ENCODE measurements around the gene ETV7.

The ETV7 gene

DNA sequence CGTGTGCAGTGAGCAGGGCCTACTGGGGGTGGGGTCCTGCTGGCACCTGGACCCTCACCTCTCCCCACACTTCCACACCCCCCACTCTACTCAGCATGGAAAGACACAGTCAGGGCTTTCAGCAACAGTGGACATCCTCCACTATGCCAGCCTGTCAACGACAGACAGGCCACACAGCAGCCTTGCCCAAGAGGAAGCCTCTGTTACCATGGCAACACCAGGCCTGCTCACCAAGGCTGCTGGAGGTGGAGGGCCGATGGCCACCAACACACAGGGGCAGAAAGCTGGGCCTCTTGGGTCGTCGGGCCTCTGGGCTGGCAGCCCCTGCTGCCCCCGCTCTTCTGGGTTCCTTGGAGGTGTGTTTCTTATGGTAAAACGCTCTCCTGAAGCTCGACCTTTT lies 64.4 kb downstream of the ETV7 start:
- H3K36me3 Mint-ChIP-seq (ENCODE audit: low read depth) = no peaks in the 10 kb centered on the region
- no peaks in the 10 kb centered on the region for H3K9me3 Mint-ChIP-seq
- peaks cover 9% of the 10 kb centered on the region for H3K27me3 Mint-ChIP-seq (ENCODE audit: low read depth)
- no peak overlapping the region for H3K4me3 Mint-ChIP-seq
- no peak overlapping the region for H3K27ac Mint-ChIP-seq
- no peaks in the 10 kb centered on the region for H3K4me1 Mint-ChIP-seq (ENCODE audit: low read depth)
- no peak for DNase-seq (ENCODE audit: low spot score)

DNA sequence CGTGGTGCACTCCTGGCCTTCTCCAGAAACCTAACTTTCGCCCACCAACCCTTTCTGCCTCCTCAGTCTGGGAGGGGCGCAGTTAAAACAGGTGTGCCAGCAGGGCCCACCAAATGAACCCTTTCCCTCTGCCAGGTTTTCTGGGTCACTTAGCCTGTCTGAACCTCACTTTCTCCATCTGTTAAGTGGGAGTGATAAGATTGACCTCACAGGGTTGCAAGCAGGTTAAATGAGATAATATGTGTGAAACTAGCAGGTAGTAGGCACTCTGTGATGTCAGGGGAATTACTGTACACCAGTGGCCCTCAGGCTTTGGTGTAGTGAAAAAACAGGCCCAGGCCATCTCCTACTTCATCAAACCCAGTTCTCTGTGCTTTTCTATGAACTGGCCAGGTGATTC lies 64.9 kb downstream of the ETV7 start:
- H3K27me3 Mint-ChIP-seq (ENCODE audit: low read depth) = peaks cover 9% of the 10 kb centered on the region

DNA sequence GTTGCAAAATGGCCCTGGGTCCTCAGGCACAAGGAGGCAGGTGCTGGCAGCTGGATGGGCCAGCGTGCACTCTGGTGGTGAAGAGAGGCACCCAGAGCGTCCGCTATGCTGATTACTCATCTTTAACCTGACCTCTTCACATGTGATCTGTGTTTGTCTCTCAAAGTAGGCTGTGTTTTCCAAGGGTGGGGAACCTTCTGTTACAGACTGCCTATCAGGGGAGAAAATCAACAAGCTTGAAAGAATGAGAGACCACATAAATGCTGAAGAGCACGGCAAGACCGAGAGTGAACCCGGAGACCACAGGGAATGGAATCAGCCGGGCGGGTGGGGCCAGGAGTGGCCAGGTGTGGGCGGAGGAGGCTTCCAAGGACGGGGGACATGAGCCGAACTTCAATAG lies 67.0 kb downstream of the ETV7 start:
- no peaks in the 10 kb centered on the region for H3K4me1 Mint-ChIP-seq (ENCODE audit: low read depth)
- no peak overlapping the region for H3K4me3 Mint-ChIP-seq
- H3K27me3 Mint-ChIP-seq (ENCODE audit: low read depth) = peaks cover 12% of the 10 kb centered on the region
- H3K9me3 Mint-ChIP-seq = no peaks in the 10 kb centered on the region
- H3K36me3 Mint-ChIP-seq (ENCODE audit: low read depth) = no peaks in the 10 kb centered on the region
- no peak for DNase-seq (ENCODE audit: low spot score)
- no peak overlapping the region for H3K27ac Mint-ChIP-seq

More for the DNA sequence above, 64.9 kb downstream of the ETV7 start:
- no peaks in the 10 kb centered on the region for H3K36me3 Mint-ChIP-seq (ENCODE audit: low read depth)
- DNase-seq (ENCODE audit: low spot score) = no peak
- H3K9me3 Mint-ChIP-seq = no peaks in the 10 kb centered on the region
- no peak overlapping the region for H3K4me3 Mint-ChIP-seq
- H3K27ac Mint-ChIP-seq = no peak overlapping the region
- no peaks in the 10 kb centered on the region for H3K4me1 Mint-ChIP-seq (ENCODE audit: low read depth)

- DNase-seq (ENCODE audit: low spot score) = no peak
- Mint-ChIP-seq H3K36me3 (ENCODE audit: low read depth) (no peaks in the 10 kb centered on the region), H3K27ac (no peak overlapping the region), H3K9me3 (no peaks in the 10 kb centered on the region), H3K4me1 (ENCODE audit: low read depth) (no peaks in the 10 kb centered on the region), H3K4me3 (no peak overlapping the region), H3K27me3 (ENCODE audit: low read depth) (peaks cover 12% of the 10 kb centered on the region)
Observed at GRCh38 chr6:36319821-36320220, 67.6 kb downstream of the ETV7 start.

GRCh38 chr6:36319436-36319762 lies 68.1 kb downstream of the ETV7 start:
- no peak for DNase-seq (ENCODE audit: low spot score)
- no peak overlapping the region for H3K27ac Mint-ChIP-seq
- H3K27me3 Mint-ChIP-seq (ENCODE audit: low read depth) = peaks cover 12% of the 10 kb centered on the region
- H3K9me3 Mint-ChIP-seq = no peaks in the 10 kb centered on the region
- H3K4me1 Mint-ChIP-seq (ENCODE audit: low read depth) = no peaks in the 10 kb centered on the region
- no peaks in the 10 kb centered on the region for H3K36me3 Mint-ChIP-seq (ENCODE audit: low read depth)
- H3K4me3 Mint-ChIP-seq = no peak overlapping the region

- H3K27ac Mint-ChIP-seq = no peak overlapping the region
Observed at GRCh38 chr6:36318690-36319435, 68.6 kb downstream of the ETV7 start.

DNA sequence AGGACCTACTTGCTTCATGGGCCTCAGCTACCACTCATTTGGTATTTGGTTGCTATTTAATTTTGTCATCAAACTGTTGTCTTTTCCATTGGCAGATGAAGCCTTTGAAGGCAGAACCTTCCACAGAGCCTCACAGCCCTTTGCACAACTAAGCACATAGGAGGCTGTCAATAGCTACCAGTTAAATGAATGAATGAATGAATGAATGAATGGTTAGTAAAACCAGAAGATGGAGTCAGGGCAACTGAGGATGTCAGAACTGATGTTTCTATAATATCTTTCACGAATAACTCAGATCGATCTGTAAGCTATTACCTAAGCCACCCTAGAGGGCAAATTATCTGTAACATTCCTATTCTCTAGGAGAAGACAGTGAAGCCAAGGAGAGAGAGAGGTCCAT lies 69.8 kb downstream of the ETV7 start:
- Mint-ChIP-seq H3K4me3 (no peak overlapping the region), H3K9me3 (no peaks in the 10 kb centered on the region), H3K36me3 (ENCODE audit: low read depth) (no peaks in the 10 kb centered on the region), H3K27ac (no peak overlapping the region), H3K27me3 (ENCODE audit: low read depth) (peaks cover 14% of the 10 kb centered on the region), H3K4me1 (ENCODE audit: low read depth) (no peaks in the 10 kb centered on the region)
- no peak for DNase-seq (ENCODE audit: low spot score)

More at GRCh38 chr6:36318690-36319435, 68.6 kb downstream of the ETV7 start:
- Mint-ChIP-seq H3K4me1 (ENCODE audit: low read depth) (no peaks in the 10 kb centered on the region), H3K4me3 (no peak overlapping the region), H3K36me3 (ENCODE audit: low read depth) (no peaks in the 10 kb centered on the region), H3K27me3 (ENCODE audit: low read depth) (peaks cover 14% of the 10 kb centered on the region), H3K9me3 (no peaks in the 10 kb centered on the region)
- no peak for DNase-seq (ENCODE audit: low spot score)

All from T-helper 2 cell treated with Interferon-gamma antibody and Interleukin-4, amounts not matched to agents 5 μg/mL and 100 μg/mL, for 36 hours (primary cell).